COLO829 (cell line): ENCODE results near the gene KIF9.
"Not testable (repeated sequence)": the region's sequence is repeated elsewhere in the genome, so short reads cannot be mapped to it uniquely, and the experiment has no call there.

Source experiments
- DNase-seq: peaks from one replicate; pipeline ENCODE4 v3.0.0; 2012; ENCODE audit warnings: low spot score

KIF9 gene

GRCh38 chr3:47180011-47180410 is 102.6 kb downstream of the KIF9 start:
- DNase-seq, result not testable (repeated sequence)
